HepG2 (cell line): Measurements from ENCODE around the gene ALCAM. TPM values are rescaled to one million over a fixed set of nuclear protein-coding genes. Genes with fewer than 3 reads are reported as not detected.

Source experiments
- ATAC-seq: fragments of 200-7000 bp; cut with Tn5 transposase; 3 replicates; pipeline ENCODE4 v1.9.1; 2020; ENCODE audit warnings: mild to moderate bottlenecking, moderate library complexity
- BruUV-seq: library from RNA; stranded (reverse); fragments of 400-500 nt; replicated peaks from 2 replicates; lab custom pipeline; 2021; lab: Mats Ljungman, UMichigan
- CTCF ChIA-PET: fragments of 300-600 bp; formaldehyde crosslinking; extraction: SDS; loops from one replicate; lab custom pipeline; 2021; ENCODE audit warnings: low total read pairs, inconsistent platforms, low intra/inter-chr PET ratio; lab: Yijun Ruan, JAX
- POLR2A ChIA-PET: fragments of 350-600 bp; sonication (Branson Sonifier 250); formaldehyde crosslinking; loops from one replicate; lab custom pipeline; 2020; ENCODE audit warnings: antibody characterized with exemption, inconsistent platforms; lab: Yijun Ruan, JAX
- DNase-seq: peaks from one replicate; pipeline ENCODE4 v3.0.0-alpha.2; 2015; ENCODE audit warnings: low spot score
- FAIRE-seq: peaks from 3 replicates; lab custom pipeline; 2011; peaks lifted over from hg19 to GRCh38; lab: Jason Lieb, UNC
- H2AFZ ChIP-seq: one replicate; pipeline ENCODE4 v1.6.1; 2011; ENCODE audit warnings: low read length, inconsistent platforms
- H3K27ac ChIP-seq: fragments of 300-600 bp; 3 replicates; pipeline ENCODE4 v1.8.0; 2011; ENCODE audit warnings: mixed run types, mild to moderate bottlenecking, mixed read lengths, low read length, inconsistent platforms; ENCODE audit not compliant: insufficient read depth; ENCODE audit errors: extremely low read length
- H3K27me3 ChIP-seq, 2 experiments: fragments of 200-600 bp in 1 of 2; 2 replicates in 1 of 2; 3 replicates in 1 of 2; pipeline versions ENCODE4 v1.6.0 to v1.8.0; 2011; ENCODE audit warnings: low read length in 2 of 2, mild to moderate bottlenecking in 2 of 2, moderate library complexity in 2 of 2, inconsistent platforms in 1 of 2; ENCODE audit not compliant: insufficient read depth in 2 of 2, control insufficient read depth in 1 of 2
- H3K36me3 ChIP-seq, 2 experiments: fragments of 200-600 bp in 1 of 2; replicated peaks in 1 of 2; 2 replicates in 1 of 2; 3 replicates in 1 of 2; pipeline versions ENCODE4 v1.5.1 to v1.8.0; 2011; ENCODE audit warnings: low read length in 2 of 2, inconsistent platforms in 1 of 2; ENCODE audit not compliant: insufficient read depth in 2 of 2, control insufficient read depth in 1 of 2
- H3K4me1 ChIP-seq: 2 replicates; pipeline ENCODE4 v1.5.1; 2012; ENCODE audit warnings: low read length, inconsistent platforms; ENCODE audit not compliant: insufficient read depth
- H3K4me2 ChIP-seq: 2 replicates; pipeline ENCODE4 v1.6.0; 2011; ENCODE audit warnings: low read depth, low read length, inconsistent platforms
- H3K4me3 ChIP-seq, 3 experiments: fragments of 200-600 bp in 1 of 3; sonication (generic), shearing (Covaris generic) in 1 of 3; replicated peaks in 1 of 3; 2 replicates each; pipeline ENCODE4 v1.5.1; 2011 to 2016; ENCODE audit warnings: low read length in 3 of 3, inconsistent platforms in 2 of 3, low read depth in 2 of 3, mild to moderate bottlenecking in 2 of 3, control low read depth in 1 of 3, mixed read lengths in 1 of 3; ENCODE audit not compliant: insufficient read depth in 1 of 3
- H3K79me2 ChIP-seq: one replicate; pipeline ENCODE4 v1.6.1; 2011; ENCODE audit warnings: low read length, inconsistent platforms; ENCODE audit not compliant: insufficient read depth
- H3K9ac ChIP-seq: 2 replicates; pipeline ENCODE4 v1.6.0; 2011; ENCODE audit warnings: mild to moderate bottlenecking, low read depth, low read length, inconsistent platforms; ENCODE audit not compliant: insufficient read depth
- H3K9me3 ChIP-seq: 2 replicates; pipeline ENCODE4 v1.5.1; 2012; ENCODE audit warnings: mild to moderate bottlenecking, low read length
- H4K20me1 ChIP-seq: 2 replicates; pipeline ENCODE4 v1.6.0; 2011; ENCODE audit warnings: inconsistent platforms, mild to moderate bottlenecking, low read length, moderate library complexity; ENCODE audit not compliant: insufficient read depth
- CCAR2 ChIP-seq: fragments of 200-400 bp; formaldehyde crosslinking; optimal IDR thresholded peaks from 2 replicates; pipeline ENCODE3; 2018; ENCODE audit warnings: low read depth, mild to moderate bottlenecking, low read length, moderate library complexity
- MAFK ChIP-seq, 2 experiments: IDR thresholded peaks in 1 of 2; conservative IDR thresholded peaks in 1 of 2; 2 replicates each; pipeline ENCODE4 v1.6.1; 2011; ENCODE audit warnings: improper control_type of control experiment in 2 of 2, low read length in 2 of 2
- ZNF530 ChIP-seq: sonication (generic); formaldehyde crosslinking; IDR thresholded peaks from 2 replicates; pipeline ENCODE4 v1.5.0; 2020; ENCODE audit warnings: low read depth, mild to moderate bottlenecking, missing genetic modification reagents
- ZNF780A ChIP-seq: sonication (generic); formaldehyde crosslinking; IDR thresholded peaks from 2 replicates; pipeline ENCODE4 v1.8.0; 2022; ENCODE audit warnings: mild to moderate bottlenecking, missing genetic modification reagents, moderate library complexity
- WGBS: methylation state at CpG from one replicate; pipeline ENCODE4 v1.1.6; 2017; ENCODE audit warnings: low lambda C conversion rate; 5-methylcytosine and 5-hydroxymethylcytosine counted together
- in situ Hi-C: cut with HindIII; loops from 2 replicates; pipeline ENCODE4 v1.10.0; 2017; ENCODE audit warnings: low pct_unique_long_range_greater_than_20kb; ENCODE audit not compliant: extremely low pct_ligation_motif_present
- intact Hi-C: fragments of 100-400 bp; cut with micrococcal nuclease; formaldehyde crosslinking; loops from one replicate; pipeline ENCODE4 v1.10.0; 2022; ENCODE audit not compliant: unreplicated experiment
- polyA plus RNA-seq, 8 experiments: library from polyadenylated mRNA; depleted of rRNA in 3 of 8; stranded (reverse) in 7 of 8; unstranded in 1 of 8; fragments of >200 nt; fragmentation: Illumina TruSeq in 4 of 8; extraction: Trizol in 4 of 8; gene quantifications; 2 replicates each; pipeline versions ENCODE4 v1.2.1 to v1.2.3, GENCODE V29; 2011 to 2016; ENCODE audit warnings: low read depth in 4 of 8, missing spikeins in 1 of 8, mixed read lengths in 1 of 8; ENCODE audit not compliant: insufficient read depth in 1 of 8
- total RNA-seq, 5 experiments: library from RNA; depleted of rRNA; stranded (reverse); fragments of >200 nt; fragmentation: Illumina TruSeq; extraction: Trizol; gene quantifications; 2 replicates each; pipeline ENCODE4 v1.2.3, GENCODE V29; 2016; ENCODE audit warnings: low read depth in 1 of 5
- TF ChIP-seq, protein P1 (sequence below): sonication (generic); formaldehyde crosslinking; IDR thresholded peaks from 2 replicates; pipeline ENCODE4 v1.5.0; 2020; ENCODE audit warnings: missing genetic modification reagents
- TF ChIP-seq, protein P2 (sequence below): sonication (generic); formaldehyde crosslinking; IDR thresholded peaks from 2 replicates; pipeline ENCODE4 v1.5.1; 2020; ENCODE audit warnings: missing genetic modification reagents, mild to moderate bottlenecking, borderline replicate concordance
- TF ChIP-seq, protein P3 (sequence below): sonication (generic); formaldehyde crosslinking; IDR thresholded peaks from 2 replicates; pipeline ENCODE4 v1.4.0; 2020; ENCODE audit warnings: missing genetic modification reagents
- TF ChIP-seq, protein P4 (sequence below): IDR thresholded peaks from 2 replicates; pipeline ENCODE4 v1.6.1; 2016; ENCODE audit warnings: mild to moderate bottlenecking
- TF ChIP-seq, protein P5 (sequence below): sonication (generic); formaldehyde crosslinking; IDR thresholded peaks from 2 replicates; pipeline ENCODE4 v1.4.0; 2020; ENCODE audit warnings: missing genetic modification reagents

ALCAM gene
- total and polyA plus RNA-seq, 2 of the 13 experiments (the other 11 are each of a cell fraction or from before 2014, with no cell fraction given): 26.0 to 33.1 TPM

DNA sequence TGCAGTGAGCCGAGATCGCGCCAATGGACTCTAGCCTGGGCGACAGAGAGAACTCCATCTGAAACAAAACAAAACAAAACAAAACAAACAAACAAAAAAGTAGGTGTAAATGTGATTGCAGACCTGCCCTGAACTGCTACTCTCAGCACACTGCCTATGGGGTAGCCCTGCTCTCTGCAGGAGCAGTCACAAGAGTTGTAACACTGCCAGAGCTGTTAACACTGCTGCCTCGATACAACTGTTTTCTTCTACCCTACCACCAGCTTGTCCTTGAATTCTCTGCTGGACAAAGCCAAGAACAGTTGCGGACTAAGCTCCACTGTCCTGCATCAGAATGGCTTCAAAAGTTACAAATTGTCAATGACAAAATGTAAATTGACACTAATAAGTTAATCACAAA lies 89.3 kb downstream of the ALCAM start:
- H3K4me1 ChIP-seq: no peaks in the 10 kb centered on the region
- no peak overlapping the region for H3K27ac ChIP-seq
- TF ChIP-seq, protein P1, sequence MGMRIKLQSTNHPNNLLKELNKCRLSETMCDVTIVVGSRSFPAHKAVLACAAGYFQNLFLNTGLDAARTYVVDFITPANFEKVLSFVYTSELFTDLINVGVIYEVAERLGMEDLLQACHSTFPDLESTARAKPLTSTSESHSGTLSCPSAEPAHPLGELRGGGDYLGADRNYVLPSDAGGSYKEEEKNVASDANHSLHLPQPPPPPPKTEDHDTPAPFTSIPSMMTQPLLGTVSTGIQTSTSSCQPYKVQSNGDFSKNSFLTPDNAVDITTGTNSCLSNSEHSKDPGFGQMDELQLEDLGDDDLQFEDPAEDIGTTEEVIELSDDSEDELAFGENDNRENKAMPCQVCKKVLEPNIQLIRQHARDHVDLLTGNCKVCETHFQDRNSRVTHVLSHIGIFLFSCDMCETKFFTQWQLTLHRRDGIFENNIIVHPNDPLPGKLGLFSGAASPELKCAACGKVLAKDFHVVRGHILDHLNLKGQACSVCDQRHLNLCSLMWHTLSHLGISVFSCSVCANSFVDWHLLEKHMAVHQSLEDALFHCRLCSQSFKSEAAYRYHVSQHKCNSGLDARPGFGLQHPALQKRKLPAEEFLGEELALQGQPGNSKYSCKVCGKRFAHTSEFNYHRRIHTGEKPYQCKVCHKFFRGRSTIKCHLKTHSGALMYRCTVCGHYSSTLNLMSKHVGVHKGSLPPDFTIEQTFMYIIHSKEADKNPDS (CRISPR knock-in tag): no peak
- TF ChIP-seq, protein P2, sequence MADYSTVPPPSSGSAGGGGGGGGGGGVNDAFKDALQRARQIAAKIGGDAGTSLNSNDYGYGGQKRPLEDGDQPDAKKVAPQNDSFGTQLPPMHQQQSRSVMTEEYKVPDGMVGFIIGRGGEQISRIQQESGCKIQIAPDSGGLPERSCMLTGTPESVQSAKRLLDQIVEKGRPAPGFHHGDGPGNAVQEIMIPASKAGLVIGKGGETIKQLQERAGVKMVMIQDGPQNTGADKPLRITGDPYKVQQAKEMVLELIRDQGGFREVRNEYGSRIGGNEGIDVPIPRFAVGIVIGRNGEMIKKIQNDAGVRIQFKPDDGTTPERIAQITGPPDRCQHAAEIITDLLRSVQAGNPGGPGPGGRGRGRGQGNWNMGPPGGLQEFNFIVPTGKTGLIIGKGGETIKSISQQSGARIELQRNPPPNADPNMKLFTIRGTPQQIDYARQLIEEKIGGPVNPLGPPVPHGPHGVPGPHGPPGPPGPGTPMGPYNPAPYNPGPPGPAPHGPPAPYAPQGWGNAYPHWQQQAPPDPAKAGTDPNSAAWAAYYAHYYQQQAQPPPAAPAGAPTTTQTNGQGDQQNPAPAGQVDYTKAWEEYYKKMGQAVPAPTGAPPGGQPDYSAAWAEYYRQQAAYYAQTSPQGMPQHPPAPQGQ (CRISPR knock-in tag): no peak
- TF ChIP-seq ZNF780A (CRISPR knock-in tag) (no peak), ZNF530 (CRISPR knock-in tag) (no peak), CCAR2 (no peak), MAFK (conservative IDR thresholded peaks at IDR 0.05 in 1 of 2, IDR thresholded peaks at IDR 0.05 in 1 of 2; ENCODE audit: low read length in 2 of 2) (no peak)
- TF ChIP-seq, protein P3, sequence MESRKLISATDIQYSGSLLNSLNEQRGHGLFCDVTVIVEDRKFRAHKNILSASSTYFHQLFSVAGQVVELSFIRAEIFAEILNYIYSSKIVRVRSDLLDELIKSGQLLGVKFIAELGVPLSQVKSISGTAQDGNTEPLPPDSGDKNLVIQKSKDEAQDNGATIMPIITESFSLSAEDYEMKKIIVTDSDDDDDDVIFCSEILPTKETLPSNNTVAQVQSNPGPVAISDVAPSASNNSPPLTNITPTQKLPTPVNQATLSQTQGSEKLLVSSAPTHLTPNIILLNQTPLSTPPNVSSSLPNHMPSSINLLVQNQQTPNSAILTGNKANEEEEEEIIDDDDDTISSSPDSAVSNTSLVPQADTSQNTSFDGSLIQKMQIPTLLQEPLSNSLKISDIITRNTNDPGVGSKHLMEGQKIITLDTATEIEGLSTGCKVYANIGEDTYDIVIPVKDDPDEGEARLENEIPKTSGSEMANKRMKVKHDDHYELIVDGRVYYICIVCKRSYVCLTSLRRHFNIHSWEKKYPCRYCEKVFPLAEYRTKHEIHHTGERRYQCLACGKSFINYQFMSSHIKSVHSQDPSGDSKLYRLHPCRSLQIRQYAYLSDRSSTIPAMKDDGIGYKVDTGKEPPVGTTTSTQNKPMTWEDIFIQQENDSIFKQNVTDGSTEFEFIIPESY (CRISPR knock-in tag): no peak
- TF ChIP-seq, protein P4, sequence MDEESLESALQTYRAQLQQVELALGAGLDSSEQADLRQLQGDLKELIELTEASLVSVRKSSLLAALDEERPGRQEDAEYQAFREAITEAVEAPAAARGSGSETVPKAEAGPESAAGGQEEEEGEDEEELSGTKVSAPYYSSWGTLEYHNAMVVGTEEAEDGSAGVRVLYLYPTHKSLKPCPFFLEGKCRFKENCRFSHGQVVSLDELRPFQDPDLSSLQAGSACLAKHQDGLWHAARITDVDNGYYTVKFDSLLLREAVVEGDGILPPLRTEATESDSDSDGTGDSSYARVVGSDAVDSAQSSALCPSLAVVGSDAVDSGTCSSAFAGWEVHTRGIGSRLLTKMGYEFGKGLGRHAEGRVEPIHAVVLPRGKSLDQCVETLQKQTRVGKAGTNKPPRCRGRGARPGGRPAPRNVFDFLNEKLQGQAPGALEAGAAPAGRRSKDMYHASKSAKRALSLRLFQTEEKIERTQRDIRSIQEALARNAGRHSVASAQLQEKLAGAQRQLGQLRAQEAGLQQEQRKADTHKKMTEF (CRISPR knock-in tag): no peak
- TF ChIP-seq, protein P5, sequence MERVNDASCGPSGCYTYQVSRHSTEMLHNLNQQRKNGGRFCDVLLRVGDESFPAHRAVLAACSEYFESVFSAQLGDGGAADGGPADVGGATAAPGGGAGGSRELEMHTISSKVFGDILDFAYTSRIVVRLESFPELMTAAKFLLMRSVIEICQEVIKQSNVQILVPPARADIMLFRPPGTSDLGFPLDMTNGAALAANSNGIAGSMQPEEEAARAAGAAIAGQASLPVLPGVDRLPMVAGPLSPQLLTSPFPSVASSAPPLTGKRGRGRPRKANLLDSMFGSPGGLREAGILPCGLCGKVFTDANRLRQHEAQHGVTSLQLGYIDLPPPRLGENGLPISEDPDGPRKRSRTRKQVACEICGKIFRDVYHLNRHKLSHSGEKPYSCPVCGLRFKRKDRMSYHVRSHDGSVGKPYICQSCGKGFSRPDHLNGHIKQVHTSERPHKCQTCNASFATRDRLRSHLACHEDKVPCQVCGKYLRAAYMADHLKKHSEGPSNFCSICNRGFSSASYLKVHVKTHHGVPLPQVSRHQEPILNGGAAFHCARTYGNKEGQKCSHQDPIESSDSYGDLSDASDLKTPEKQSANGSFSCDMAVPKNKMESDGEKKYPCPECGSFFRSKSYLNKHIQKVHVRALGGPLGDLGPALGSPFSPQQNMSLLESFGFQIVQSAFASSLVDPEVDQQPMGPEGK (CRISPR knock-in tag): no peak
- DNase-seq: no peak
- no peaks in the 10 kb centered on the region for H3K9me3 ChIP-seq
- H3K79me2 ChIP-seq: peaks cover 5% of the 10 kb centered on the region
- H3K4me3 ChIP-seq: no peak overlapping the region
- FAIRE-seq: no peak
- CTCF ChIA-PET: no interaction called here
- BruUV-seq: no TSS peak
- H2AFZ ChIP-seq: no peak overlapping the region
- ATAC-seq: no peak
- POLR2A ChIA-PET: no interaction called here
- WGBS: 93% methylated on average over 6 of the region's 6 CpGs
- intact Hi-C loops: no loop called here
- no peaks in the 10 kb centered on the region for H3K36me3 ChIP-seq
- in situ Hi-C loops: no loop called here
- no peak overlapping the region for H3K4me2 ChIP-seq
- H4K20me1 ChIP-seq: no peaks in the 10 kb centered on the region
- H3K9ac ChIP-seq: no peak overlapping the region
- H3K27me3 ChIP-seq: no peaks in the 10 kb centered on the region
